Suprapubic skin (tissue), 3 donors: ENCODE measurements around the gene PIK3CD.

Experiments used
- CTCF ChIP-seq, 2 donors: fragments of 200-600 bp in 1 of 2; fragments of 450-650 bp in 1 of 2; sonication (generic) in 1 of 2; IDR thresholded peaks; one replicate each; pipeline ENCODE4 v1.5.1; 2016 to 2019; ENCODE audit warnings: antibody characterized with exemption in 2 of 2, mild to moderate bottlenecking in 1 of 2, moderate library complexity in 1 of 2
- POLR2AphosphoS5 ChIP-seq, 3 donors: sonication (generic); formaldehyde crosslinking; IDR thresholded peaks; one replicate each; pipeline ENCODE4 v1.6.1; 2017; ENCODE audit warnings: antibody characterized with exemption in 3 of 3

- TF ChIP-seq CTCF (IDR thresholded peaks at IDR 0.05) (no peak), POLR2AphosphoS5 (IDR thresholded peaks at IDR 0.05) (no peak)
Measured at GRCh38 chr1:9639227-9639626, 12.3 kb upstream of the PIK3CD start.
